Cardiac fibroblast (primary cell): ENCODE data around the gene SRRM5.

Experiments
- DNase-seq, 2 donors: peaks; one replicate each; pipeline versions ENCODE4 v3.0.0 to v3.0.0-alpha.2; 2010; ENCODE audit warnings: low read depth in 2 of 2
- H3K4me3 ChIP-seq, 2 donors: replicated peaks in 1 of 2; 1 replicate in 1 of 2; 2 replicates in 1 of 2; pipeline ENCODE4 v1.5.1; 2011; ENCODE audit warnings: low read depth in 2 of 2, low read length in 2 of 2, mild to moderate bottlenecking in 2 of 2, moderate library complexity in 1 of 2
- CTCF ChIP-seq: IDR thresholded peaks from one replicate; pipeline ENCODE4 v1.5.1; 2011; ENCODE audit warnings: low read depth, mild to moderate bottlenecking, low read length, inconsistent platforms

Gene SRRM5

GRCh38 chr19:43656436-43656835 is 44.5 kb downstream of the SRRM5 start:
- H3K4me3 ChIP-seq = no peak overlapping the region
- no peak for DNase-seq
- TF ChIP-seq CTCF = no peak

- TF ChIP-seq CTCF = no peak
- no peak for DNase-seq
- H3K4me3 ChIP-seq = no peak overlapping the region
These were observed 46.1 kb downstream of the SRRM5 start for GRCh38 chr19:43658001-43658400.

- H3K4me3 ChIP-seq = no peak overlapping the region
- DNase-seq = no peak
- no peak for TF ChIP-seq CTCF
These were observed 46.6 kb downstream of the SRRM5 start for GRCh38 chr19:43658494-43658893.

- H3K4me3 ChIP-seq = no peak overlapping the region
- DNase-seq = no peak
These were observed 48.5 kb downstream of the SRRM5 start for GRCh38 chr19:43660301-43660970.

GRCh38 chr19:43660971-43661360 is 49.1 kb downstream of the SRRM5 start:
- DNase-seq = no peak
- H3K4me3 ChIP-seq = no peak overlapping the region
- TF ChIP-seq CTCF = no peak

More at GRCh38 chr19:43660301-43660970, 48.5 kb downstream of the SRRM5 start:
- no peak for TF ChIP-seq CTCF

- TF ChIP-seq CTCF = peak; percentile 50
- H3K4me3 ChIP-seq = no peak overlapping the region
- peak; percentile 28 for DNase-seq
These were observed 50.6 kb downstream of the SRRM5 start for GRCh38 chr19:43662487-43662886.

GRCh38 chr19:43664018-43664417 is 52.1 kb downstream of the SRRM5 start:
- no peak for TF ChIP-seq CTCF
- DNase-seq = no peak
- no peak overlapping the region for H3K4me3 ChIP-seq
